Measurements from ENCODE around the gene PHIP.
A peak's percentile ranks its signal among the peaks of the same experiment; 100 is the strongest.
"Not testable (repeated sequence)": the region's sequence is repeated elsewhere in the genome, so short reads cannot be mapped to it uniquely, and the experiment has no call there.

PHIP gene

DNA sequence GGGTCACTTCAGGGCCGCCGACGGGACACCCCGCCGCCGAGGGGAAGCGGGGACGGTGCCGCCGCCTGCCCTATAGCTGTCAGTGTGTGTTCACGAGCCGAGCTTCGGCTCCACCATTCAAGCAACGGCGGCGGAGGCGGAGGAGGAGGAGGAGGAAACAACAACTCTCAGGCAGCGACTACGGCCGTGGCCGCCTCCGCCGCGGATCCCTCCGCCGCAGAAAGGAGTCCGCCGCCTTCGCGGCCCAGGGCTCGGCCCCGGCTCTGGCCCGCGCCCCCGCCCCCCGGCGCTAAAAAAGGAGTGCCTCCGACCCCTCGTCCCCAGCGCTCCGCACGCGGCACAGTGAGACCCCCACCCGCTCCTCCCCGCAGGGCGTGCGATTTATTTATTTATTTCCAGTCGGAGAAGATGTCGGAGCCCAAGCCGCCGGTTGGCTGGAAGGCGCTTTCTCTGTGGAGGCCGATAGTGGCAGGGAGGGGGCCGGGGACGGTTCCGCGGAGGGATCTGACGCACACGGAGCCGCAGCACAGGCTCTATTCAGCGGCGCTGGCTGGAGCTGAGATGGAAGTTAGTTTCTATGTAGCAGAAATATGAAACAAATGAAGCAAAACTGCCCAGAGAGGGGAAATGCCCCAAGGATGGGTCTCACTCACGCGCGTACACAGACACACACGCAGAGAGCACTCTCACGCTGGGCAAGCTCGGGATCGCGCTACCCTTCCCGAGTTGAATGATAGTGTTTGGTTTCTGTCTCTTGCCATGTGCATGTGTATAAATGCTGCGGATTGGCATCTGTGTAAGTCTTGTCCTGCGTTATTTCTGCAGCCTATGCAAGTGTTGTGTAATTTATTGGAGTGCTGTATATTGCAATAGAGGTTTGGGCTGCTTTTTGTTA lies at the start of gene PHIP:
Gene PHIP (minus strand): TSS at position 180 of the 895 bp plus-strand sequence. CDS start 186 bp downstream, outside the sequence.
- DNase-seq, result peak; percentile 95

GRCh38 chr6:79127660-79128059 lies 49.6 kb upstream of the PHIP start:
- DNase-seq, result peak; percentile 1

DNA sequence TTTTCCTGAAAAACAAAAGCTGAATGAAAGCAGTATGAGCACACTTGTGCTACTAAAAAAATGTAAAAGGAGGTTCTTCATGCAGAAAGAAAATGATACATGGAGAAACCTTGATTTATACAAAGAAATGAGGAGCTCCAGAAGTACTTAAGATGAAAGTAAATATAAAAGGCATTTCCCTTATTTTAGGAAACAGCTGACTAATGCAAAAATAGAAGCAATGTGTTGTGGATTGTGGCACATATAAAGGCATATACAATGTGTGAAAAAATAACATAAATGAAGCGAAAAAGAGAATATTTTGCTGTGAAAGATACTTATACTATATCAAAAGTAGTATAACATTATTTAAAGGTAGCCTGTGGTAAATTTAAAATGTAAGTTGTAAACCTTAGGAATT lies 41.2 kb upstream of the PHIP start:
- DNase-seq, result no peak

- DNase-seq, result no peak
Observed at GRCh38 chr6:79117752-79118151, 39.7 kb upstream of the PHIP start.

GRCh38 chr6:79115553-79116182 lies 37.6 kb upstream of the PHIP start:
- no peak for DNase-seq

DNA sequence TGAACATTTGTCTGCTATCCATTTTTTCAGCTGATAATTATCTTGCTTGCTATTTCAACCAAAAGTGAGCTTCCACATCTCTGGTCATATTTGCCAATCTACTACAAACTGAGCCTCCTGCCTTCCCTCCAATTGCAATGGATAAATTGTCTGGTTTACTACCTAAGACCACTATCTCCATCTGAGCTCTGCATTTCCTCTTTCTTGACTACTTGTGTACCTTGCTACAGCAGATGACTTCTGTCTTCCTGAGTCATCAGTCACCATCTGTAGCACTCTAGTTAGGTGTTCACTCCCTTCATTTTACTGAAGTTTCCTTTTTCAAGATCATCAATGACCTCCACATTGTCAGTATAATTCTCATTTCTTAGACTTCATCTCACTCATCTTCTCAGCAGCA lies 33.5 kb upstream of the PHIP start:
- DNase-seq, result no peak

- no peak for DNase-seq
Observed at GRCh38 chr6:79101164-79101563, 23.1 kb upstream of the PHIP start.

GRCh38 chr6:79100304-79100703 lies 22.2 kb upstream of the PHIP start:
- no peak for DNase-seq

DNA sequence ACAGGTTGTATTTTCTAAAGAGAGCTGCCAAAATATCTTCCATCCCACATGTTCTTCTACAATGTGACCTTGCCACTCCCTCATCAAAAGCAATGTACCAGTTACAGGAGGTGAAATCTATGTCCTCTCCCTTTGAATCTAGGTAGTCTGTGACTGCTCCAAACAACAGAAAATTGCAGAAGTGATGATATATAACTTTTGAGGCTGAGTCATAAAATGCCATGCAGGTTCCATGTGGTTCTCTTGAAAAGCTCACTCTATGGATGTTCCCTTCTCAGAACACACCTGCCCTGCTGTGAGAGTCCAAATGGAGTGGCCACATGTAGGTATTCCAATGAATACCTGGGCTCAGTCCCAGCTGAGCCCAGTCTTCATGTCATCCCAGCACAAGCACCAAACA lies 16.9 kb upstream of the PHIP start:
- no peak for DNase-seq

DNA sequence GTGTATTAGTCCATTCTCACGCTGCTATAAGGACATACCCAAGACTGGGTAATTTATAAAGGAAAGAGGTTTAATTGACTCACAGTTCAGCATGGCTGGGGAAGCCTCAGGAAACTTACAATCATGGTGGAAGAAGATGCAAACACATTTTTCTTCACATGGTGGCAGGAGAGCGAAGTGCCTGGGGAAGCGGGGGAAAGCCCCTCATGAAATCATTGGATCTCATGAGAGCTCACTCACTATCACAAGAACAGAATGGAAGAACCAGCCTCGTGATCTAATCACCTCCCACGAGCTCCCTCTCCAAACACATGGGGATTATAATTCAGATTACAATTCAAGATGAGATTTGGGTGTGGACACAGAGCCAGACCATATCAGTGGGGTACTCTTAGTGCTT lies 13.7 kb upstream of the PHIP start:
- DNase-seq, result not testable (repeated sequence)

- DNase-seq, result no peak
Observed at GRCh38 chr6:79089552-79090404, 11.7 kb upstream of the PHIP start.

- no peak for DNase-seq
Observed at GRCh38 chr6:79084693-79085092, 6.6 kb upstream of the PHIP start.

DNA sequence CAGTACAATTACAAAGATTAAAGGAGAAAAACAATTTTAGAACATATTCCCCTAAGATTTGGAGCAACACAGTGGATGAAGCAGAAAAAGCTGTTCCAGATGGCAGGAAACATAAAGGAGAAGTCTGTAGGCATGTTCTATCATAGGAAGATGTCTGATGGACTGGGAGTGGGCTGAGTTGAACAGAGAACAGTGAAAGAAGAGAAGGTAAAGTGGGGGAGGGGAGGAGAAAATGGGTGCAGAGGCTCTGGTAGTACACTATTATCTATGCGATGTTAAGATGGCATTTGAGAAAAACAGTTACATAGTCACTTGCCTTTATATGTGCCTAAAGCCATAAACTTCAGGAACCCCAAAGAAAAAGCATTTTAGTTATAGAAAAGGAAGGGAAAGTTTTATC lies 4.2 kb upstream of the PHIP start:
- no peak for DNase-seq

GRCh38 chr6:79081663-79082062 lies 3.6 kb upstream of the PHIP start:
- DNase-seq, result no peak

GRCh38 chr6:79079561-79080041 lies 1.5 kb upstream of the PHIP start:
- DNase-seq, result no peak

DNA sequence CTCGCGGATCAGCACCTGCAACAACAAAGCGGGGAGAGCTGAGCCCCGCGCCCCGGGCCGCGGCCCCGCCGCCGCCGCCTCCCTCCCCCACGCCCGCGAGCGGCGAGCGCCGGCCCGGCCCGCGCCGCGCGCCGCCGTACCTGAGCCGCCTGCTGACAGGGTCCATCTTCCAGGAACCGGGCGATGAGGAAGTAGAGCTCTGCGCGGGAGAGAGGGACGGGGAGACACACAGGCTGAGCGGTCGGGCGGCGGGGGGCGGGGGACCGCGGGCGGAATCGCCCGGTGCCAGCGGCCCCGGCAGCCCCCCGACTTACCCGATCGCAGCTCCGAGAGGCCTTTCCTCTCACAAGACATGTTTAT lies 359 bp downstream of the PHIP start:
- no peak for DNase-seq

DNA sequence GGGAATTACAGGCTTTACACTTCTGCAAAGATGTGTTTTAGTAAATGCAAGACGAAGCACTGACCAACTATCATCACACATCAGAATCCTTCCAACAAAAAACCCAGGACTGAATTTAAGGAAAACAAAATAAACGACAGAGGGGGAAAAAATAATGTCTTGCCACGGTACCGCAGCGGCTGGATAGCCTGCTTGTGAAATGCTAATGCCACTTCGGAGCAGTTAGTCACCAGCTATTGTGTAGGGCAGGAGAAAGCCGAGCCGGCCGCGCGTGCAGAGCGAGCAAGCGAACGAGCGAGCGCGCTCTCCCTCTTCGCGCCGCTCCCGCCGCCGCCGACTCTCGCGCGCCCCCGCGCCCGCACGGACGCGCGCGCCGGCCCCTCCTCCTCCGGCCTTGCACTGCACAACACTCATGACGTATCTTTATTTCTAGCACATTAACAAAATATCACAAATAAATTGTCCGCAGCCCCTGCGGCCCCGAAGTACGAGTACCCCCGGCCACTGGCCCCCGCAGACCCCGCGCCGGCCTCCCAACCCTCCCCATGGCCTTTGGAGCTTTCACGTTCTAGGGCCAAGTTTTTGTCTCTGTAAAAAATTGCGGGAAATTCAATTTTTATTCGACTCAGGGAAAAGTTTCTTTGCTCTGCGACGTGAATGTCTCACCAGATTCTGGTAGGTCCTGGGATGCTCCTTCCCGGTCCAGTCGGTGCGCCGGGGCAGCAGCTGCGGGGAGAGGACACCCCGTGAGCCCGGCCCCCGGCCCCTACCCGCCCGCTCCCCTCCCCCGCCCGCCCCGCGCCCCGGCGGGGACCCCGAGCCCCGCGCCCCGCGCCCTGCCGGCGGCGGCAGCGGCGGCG lies 1.0 kb downstream of the PHIP start:
- peak; percentile 91 for DNase-seq

DNA sequence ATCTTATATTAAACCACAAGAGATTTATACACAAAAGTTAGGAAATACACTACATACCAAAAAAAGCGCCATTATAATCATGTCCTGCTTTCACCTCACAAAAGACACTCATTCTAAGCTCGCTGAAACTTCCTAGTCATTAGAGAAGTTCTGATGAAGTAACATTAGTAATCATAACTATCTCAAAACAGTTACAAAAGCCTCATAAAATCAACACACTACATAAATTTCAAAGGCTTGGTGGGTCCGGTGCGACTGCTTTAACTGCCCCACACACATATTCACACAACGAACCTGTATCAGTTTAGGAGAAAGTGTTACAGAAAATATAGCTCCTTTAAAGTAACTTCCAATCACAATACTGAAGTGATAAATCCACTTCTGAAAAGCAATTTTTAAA lies 1.9 kb downstream of the PHIP start:
- no peak for DNase-seq

DNA sequence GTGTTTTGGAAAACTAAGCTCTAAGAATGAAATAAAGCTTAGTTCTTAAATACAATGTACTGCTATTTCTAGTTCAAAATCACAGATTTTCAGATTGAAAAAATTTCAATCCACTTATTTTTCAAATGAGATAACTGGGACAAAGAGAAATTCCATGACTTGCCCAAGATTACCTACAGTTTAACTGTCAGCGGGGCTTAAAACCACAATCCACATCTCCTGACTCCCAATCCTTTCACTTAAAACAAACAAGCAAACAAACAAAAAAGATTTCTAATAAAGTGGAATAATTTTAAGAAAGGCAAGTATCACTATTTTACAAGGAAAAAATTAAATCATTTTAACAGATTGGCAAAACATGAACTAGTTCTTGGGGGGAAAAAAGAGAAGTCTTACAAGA lies 4.2 kb downstream of the PHIP start:
- DNase-seq, result no peak

DNA sequence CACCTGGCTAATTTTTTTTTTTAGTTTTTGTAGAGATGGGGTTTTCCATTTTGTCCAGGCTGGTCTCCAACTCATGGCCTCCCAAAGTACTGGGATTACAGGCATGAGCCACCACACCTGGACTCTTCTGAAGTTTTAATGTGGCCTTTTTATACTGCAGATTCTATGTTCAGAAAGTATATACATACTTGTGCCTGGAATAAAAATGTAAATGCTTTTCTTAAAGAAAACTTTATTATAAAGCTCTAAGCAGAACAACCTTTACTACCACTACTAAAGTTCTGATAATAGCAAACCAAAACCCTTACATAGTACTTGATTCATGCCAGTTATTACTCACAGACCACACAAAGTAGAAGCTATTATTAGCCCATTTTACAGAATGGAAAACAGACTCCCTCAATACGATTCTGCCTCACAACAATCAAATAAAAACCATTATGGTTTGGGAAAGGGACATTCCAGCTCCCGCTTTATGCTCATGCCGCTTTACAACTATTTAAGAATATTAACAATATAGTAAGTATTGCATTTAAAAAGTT lies 5.3 kb downstream of the PHIP start:
- no peak for DNase-seq

GRCh38 chr6:79071547-79071946 lies 6.5 kb downstream of the PHIP start:
- DNase-seq, result no peak

DNA sequence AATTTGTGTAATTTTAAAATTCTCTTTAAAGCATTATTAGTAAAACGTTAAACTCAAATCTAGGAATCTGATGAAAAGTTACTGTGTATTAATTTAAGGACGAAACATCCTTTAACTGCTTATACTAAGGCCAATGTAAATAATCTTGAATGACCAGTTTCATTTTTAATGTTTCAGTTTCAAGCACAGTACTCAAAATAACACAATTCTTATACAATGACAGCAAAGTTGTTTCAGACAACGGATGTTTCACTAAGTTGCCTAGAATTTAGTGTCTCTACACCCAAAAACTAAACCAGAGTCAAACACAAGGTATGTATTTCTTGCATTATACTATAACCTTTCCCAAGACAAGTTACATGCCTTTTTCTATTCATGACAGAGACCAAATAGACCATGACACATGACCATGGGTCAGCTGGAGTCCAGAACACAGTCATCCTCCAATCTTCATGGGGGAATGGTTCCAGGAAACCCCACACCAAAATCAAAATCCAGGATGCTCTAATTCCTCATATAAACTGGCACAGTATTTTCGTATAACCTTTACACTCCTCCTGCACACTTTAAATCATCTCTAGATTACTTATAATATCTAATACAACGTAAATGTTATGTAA lies 7.7 kb downstream of the PHIP start:
- DNase-seq, result no peak
